HG02759 (cell line): ENCODE measurements around the gene ZNF783.
"Not testable (repeated sequence)": the region's sequence is repeated elsewhere in the genome, so short reads cannot be mapped to it uniquely, and the experiment has no call there.

Experiments used
- ATAC-seq: cut with Tn5 transposase; IDR thresholded peaks from one replicate; pipeline ENCODE4 v1.9.1; 2021; ENCODE audit warnings: mild to moderate bottlenecking, moderate library complexity; ENCODE audit not compliant: unreplicated experiment

The ZNF783 gene

DNA sequence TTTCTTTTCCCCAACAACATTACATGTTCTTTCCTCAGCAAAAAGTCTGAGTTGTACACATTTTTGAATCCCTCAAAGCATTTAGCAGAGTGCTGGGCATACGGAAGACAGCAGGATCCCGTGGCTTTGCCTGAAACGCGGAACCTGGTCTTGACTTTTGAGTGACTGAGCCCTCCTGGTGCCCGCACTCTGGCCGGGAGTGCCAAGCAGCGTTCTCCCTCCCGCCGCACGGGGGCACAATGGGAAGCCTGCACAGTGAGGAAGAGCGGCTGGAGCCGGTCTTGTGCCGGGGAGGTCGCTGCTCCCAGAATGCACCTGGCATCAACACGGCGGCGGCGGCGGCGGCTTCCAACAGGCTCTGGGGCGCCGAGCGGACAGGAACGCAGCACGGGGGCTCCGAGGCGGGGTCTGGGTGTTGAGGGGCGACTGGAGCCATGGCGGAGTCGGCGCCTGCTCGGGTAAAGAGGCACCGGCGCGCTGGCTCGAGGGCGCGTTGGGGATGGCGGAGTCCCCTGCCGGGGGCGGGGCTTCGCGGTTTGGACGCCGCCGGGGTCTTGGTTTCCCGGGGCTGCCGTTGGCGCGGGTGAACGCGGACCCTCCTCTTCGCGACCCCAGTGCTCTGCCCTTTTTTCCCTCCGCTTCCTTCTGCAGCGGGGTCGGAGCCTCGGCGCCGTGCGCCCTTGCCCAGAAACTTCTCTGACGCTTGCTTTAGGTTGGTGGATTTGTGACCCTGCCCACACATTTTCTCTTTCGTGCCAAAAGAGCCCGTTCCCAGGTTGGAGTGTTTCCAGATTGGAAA, 22.5 kb upstream of the ZNF783 start, which contains the start of gene ZNF212:
TSS of gene ZNF212 (plus strand) at position 307 of the 799 bp plus-strand sequence. CDS start at position 435, 128 bp downstream.
- ATAC-seq, result peak; percentile 99

- ATAC-seq, result no peak
Observed at GRCh38 chr7:149240637-149241036, 21.4 kb upstream of the ZNF783 start.

DNA sequence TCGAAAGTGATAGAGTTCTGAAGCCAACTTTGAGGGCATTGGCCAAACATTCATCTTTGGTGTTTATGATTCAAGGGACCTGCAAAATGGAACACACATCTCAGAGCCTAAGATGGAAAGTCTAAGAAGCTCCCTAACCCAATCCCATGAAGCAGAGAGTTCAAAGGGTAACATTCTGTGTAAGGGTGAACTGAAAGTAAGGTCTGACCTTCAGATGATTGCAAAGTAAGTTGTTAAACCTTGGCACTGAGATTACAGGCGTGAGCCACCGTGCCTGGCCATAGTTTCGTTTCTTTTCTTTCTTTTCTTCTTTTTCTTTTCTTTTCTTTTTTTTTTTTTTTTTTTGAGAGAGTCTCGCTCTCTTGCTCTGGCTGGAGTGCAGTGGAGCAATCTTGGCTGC, 20.3 kb upstream of the ZNF783 start:
- no peak for ATAC-seq

GRCh38 chr7:149245244-149245643, 16.8 kb upstream of the ZNF783 start:
- ATAC-seq, result peak; percentile 52

- no peak for ATAC-seq
Observed at GRCh38 chr7:149245744-149246143, 16.3 kb upstream of the ZNF783 start.

GRCh38 chr7:149248777-149249176, 13.2 kb upstream of the ZNF783 start:
- peak; percentile 46 for ATAC-seq

DNA sequence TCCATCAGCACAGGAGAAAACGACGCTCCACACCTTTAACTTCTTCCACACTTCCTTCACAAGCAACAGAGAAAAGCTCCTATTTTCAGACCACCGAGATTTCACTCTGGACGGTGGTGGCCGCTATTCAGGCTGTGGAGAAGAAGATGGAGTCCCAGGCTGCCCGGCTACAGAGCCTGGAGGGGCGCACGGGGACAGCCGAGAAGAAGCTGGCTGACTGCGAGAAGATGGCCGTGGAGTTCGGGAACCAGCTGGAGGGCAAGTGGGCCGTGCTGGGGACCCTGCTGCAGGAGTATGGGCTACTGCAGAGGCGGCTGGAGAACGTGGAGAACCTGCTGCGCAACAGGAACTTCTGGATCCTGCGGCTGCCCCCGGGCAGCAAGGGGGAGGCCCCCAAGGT, 11.8 kb upstream of the ZNF783 start:
- ATAC-seq, result not testable (repeated sequence)

- ATAC-seq, result not testable (repeated sequence)
Observed at GRCh38 chr7:149251518-149251917, 10.5 kb upstream of the ZNF783 start.

DNA sequence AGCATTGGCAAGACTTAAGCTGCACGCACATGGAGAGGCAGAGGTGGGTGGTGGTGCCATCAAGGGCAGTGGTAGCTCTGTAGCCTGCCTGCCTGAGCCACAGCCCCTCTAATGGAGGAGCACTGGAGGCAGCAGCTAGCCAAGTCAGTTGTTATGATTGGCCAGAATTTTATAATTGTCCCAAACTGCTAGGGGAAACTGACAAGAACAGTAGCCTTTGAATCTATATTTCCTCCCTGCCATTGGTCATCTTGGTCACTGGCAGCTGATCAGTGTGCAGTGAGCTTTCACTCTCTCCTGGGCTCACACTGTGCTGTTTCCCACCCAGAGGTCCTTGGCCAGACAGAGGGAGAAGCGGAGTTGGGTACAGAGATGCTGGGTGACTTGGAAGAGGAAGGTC, 9.6 kb upstream of the ZNF783 start:
- no peak for ATAC-seq

DNA sequence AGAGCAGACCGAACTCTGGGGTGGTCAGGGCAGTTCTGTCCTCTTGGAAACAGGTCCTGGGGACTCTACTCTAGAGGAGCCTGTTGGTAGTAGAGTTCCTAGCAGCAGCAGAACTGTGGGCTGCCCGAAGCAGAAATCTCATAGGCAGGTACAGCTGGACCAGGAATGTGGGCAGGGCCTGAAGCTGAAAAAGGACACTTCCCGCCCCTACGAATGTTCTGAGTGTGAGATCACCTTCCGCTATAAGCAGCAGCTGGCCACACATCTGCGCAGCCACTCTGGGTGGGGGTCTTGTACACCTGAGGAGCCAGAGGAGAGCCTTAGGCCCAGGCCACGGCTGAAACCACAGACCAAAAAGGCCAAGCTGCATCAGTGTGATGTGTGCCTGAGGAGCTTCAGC, 8.3 kb upstream of the ZNF783 start:
- no peak for ATAC-seq

DNA sequence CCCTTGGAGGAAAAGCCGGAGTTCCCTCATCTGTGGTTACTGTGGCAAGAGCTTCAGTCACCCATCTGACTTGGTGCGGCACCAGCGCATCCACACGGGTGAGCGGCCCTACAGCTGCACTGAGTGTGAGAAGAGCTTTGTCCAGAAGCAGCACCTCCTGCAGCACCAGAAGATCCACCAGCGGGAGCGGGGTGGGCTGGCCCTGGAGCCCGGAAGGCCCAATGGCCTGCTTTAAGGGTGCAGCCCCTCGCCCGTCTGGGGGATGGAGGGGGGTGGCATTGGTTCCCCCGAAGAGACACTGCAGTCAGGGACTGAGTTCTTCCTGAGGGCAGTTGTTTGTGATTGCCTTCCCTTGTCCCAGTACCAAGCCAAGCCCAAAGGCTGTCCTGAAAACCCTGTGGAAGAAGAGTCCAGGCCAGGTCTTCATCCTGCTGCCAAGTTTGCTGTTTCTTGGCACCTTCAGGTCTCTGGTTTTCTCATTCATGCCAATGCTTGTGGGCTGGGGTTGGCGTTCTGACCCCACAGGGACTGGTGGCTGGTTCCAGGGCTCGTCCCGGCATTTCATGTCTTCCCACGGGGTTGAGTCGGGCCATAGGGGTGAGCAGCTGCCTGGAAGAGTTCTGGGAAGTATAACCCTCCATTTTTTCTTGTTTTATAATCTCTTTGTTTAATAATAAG, 7.7 kb upstream of the ZNF783 start:
- ATAC-seq, result no peak

DNA sequence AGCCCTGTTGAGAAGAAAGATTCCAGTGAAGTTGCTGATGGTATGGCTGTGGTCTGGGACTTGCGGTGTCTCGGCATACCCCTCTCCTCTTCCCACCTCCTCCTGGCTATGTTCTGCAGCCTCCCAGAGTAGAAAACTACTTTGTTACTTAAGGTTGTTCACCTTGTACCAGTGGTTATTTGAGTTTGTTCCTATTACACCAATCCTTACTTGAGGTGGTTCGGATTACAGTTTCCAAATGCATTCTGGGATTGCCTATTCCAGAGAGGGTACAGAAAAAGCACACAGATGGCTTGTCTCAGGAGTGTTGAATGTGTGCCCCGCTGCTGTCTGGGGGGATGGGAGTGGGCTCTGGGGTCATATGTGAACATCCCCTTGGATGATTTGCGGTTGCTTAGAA, 6.8 kb upstream of the ZNF783 start:
- no peak for ATAC-seq

DNA sequence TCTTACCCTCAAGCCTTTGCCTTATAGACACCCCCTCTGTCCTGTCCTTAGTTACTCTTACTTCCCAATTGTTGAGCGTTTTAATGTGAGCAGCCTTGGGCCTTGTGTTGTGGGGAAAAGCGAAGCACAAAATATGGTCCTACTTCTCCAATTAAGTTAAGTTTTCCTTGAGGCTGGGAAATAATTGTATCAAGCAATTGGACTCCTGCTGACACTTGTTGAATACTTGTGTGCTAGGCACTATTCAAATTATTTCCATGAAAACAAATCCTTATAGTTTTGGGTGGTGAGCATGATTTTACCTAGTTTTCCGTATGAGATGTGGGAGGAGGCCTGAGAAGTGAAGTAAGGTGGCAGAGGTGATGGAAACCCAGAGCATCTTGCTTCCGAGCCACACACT, 5.4 kb upstream of the ZNF783 start:
- ATAC-seq, result no peak

DNA sequence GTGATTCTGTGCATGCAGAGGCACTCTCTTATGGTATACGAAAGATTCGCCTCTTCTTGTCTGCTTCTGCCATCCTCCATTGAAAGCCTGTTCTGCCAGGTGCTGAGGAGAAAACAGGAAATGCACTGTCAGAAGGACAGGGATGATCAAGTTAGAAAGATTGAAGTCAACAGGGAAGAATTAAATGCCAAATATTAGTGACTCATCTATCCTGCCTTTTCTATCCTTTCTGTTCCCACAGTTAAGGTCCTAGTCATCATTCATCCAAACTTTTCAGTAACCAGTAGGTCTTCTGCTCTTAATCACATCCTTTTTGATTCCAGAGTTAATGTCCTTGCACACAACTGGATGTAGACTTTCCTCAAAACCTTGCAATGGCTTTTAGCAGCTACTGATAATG, 4.8 kb upstream of the ZNF783 start:
- no peak for ATAC-seq

- peak; percentile 12 for ATAC-seq
Observed at GRCh38 chr7:149261316-149261828, 624 bp upstream of the ZNF783 start.

DNA sequence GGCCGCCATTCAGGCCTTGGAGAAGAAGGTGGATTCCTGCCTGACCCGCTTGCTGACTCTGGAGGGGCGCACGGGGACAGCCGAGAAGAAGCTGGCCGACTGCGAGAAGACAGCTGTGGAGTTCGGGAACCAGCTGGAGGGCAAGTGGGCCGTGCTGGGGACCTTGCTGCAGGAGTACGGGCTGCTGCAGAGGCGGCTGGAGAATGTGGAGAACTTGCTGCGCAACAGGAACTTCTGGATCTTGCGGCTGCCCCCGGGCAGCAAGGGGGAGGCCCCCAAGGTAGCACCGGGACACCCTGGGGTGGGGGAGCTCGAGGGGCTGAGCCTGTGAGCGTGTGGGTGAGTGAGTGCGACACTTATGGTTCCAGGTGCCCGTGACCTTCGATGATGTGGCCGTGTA, 4.5 kb downstream of the ZNF783 start:
- no peak for ATAC-seq

DNA sequence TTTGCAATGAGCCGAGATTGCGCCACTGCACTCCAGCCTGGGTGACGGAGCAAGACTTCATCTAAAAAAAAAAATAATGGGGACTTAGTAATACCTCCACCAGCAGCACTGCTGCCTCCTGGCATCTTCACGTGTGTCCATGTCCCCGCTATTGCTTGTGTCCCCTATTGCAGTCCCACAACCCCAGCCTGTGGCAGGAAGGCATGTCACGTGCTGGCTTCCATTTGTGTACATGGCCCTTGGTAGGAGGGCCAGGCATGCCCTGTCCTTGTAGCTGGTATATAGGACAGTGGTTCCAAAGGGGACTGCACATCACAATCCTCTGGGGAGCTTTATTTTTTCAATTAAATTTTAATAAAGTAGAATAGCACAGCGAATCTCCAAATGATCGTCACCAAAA, 5.7 kb downstream of the ZNF783 start:
- no peak for ATAC-seq

GRCh38 chr7:149274424-149274823, 12.4 kb downstream of the ZNF783 start:
- ATAC-seq, result not testable (repeated sequence)

- no peak for ATAC-seq
Observed at GRCh38 chr7:149277871-149278270, 15.9 kb downstream of the ZNF783 start.

- ATAC-seq, result no peak
Observed at GRCh38 chr7:149278396-149278795, 16.4 kb downstream of the ZNF783 start.

DNA sequence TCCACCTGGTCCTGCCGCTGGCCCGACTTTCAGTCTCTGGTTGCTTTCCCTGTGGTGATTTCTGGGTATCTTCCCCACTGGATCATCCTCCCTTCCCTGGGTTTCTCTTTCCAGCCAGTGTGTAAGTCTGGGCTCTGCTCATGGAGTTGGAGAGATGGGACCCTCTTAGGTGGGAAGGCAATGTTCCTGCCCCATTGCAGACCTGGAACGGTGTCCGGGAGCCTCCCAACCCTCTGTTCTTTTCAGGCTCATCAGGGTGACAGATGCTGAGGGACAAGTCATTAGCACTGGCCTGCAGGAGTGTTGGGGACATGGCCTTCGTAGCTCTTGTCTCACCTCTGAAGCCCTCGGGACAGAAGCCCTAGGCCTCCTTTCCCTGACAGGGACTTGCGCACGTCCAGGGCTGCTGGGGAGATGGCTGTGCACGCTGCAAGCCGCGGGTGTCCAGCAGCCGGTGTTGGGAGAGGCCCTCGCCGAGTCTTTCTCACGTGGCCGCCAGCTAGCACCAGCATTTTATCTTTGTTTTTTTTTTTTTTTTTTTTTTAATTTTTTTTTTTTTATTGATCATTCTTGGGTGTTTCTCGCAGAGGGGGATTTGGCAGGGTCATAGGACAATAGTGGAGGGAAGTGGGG, 17.2 kb downstream of the ZNF783 start:
- ATAC-seq, result no peak

GRCh38 chr7:149280151-149280550, 18.2 kb downstream of the ZNF783 start:
- no peak for ATAC-seq
